Lower leg skin (tissue), 4 donors: ENCODE results near the gene HLX. TPM values are rescaled to one million over a fixed set of nuclear protein-coding genes. Genes with fewer than 3 reads are reported as not detected.

ENCODE experiments used
- DNase-seq, 2 donors: peaks; one replicate each; pipeline ENCODE4 v3.0.0-alpha.2; 2019; ENCODE audit warnings: low spot score in 2 of 2
- H3K4me3 ChIP-seq: fragments of 200-600 bp; sonication (generic); 2 replicates; pipeline ENCODE4 v1.5.1; 2017; ENCODE audit warnings: mild to moderate bottlenecking, low read depth; ENCODE audit not compliant: poor library complexity, severe bottlenecking
- CTCF ChIP-seq, 3 donors: fragments of 450-650 bp; IDR thresholded peaks; one replicate each; pipeline ENCODE4 v1.5.1; 2016; ENCODE audit warnings: antibody characterized with exemption in 3 of 3, mild to moderate bottlenecking in 3 of 3, moderate library complexity in 2 of 3
- POLR2A ChIP-seq, 2 donors: fragments of 450-650 bp; IDR thresholded peaks; one replicate each; pipeline ENCODE4 v1.6.1; 2016 to 2017; ENCODE audit warnings: antibody characterized with exemption in 2 of 2, mild to moderate bottlenecking in 1 of 2, moderate library complexity in 1 of 2
- WGBS, 2 donors: methylation state at CpG; one replicate each; pipeline ENCODE4 v1.1.5; 2018; 5-methylcytosine and 5-hydroxymethylcytosine counted together
- intact Hi-C: fragments of 100-400 bp; cut with DNase I; formaldehyde crosslinking; loops from one replicate; pipeline ENCODE4 v1.15.0; 2023; ENCODE audit warnings: low total_unique reads
- total RNA-seq, 4 donors: library from RNA; depleted of rRNA; stranded (reverse); fragments of >200 nt; gene quantifications; one replicate each; pipeline ENCODE4 v1.1.0, GENCODE V29; 2016

The HLX gene
- total RNA-seq, 4 donors from 2014 or later = 2.9 to 12.9 (median 3.2) TPM

GRCh38 chr1:220926146-220926545 is 46.9 kb downstream of the HLX start:
- WGBS, 2 donors = 43 to 53% methylated on average over 4 of the region's 4 CpGs
- H3K4me3 ChIP-seq = no peak overlapping the region
- intact Hi-C loops = no loop called here
- no peak for TF ChIP-seq POLR2A (IDR thresholded peaks at IDR 0.05)
- TF ChIP-seq CTCF (IDR thresholded peaks at IDR 0.05) = no peak
- no peak for DNase-seq

GRCh38 chr1:220927442-220927841 is 48.2 kb downstream of the HLX start:
- intact Hi-C loops = no loop called here
- DNase-seq = no peak
- TF ChIP-seq CTCF (IDR thresholded peaks at IDR 0.05) (no peak), POLR2A (IDR thresholded peaks at IDR 0.05) (no peak)
- WGBS, 2 donors = 37 to 47% methylated on average over 6 of the region's 6 CpGs
- H3K4me3 ChIP-seq = no peak overlapping the region

GRCh38 chr1:220928320-220928719 is 49.1 kb downstream of the HLX start:
- no peak for TF ChIP-seq POLR2A (IDR thresholded peaks at IDR 0.05)
- TF ChIP-seq CTCF (IDR thresholded peaks at IDR 0.05) = no peak
- no peak overlapping the region for H3K4me3 ChIP-seq
- no peak for DNase-seq
- intact Hi-C loops = no loop called here
- 78 to 92% methylated on average over 1 of the region's 1 CpG for WGBS, 2 donors

- intact Hi-C loops = no loop called here
- 60 to 73% methylated on average over 5 of the region's 5 CpGs for WGBS, 2 donors
- H3K4me3 ChIP-seq = no peak overlapping the region
- TF ChIP-seq POLR2A (IDR thresholded peaks at IDR 0.05) = no peak
- no peak for TF ChIP-seq CTCF (IDR thresholded peaks at IDR 0.05)
- no peak for DNase-seq
Measured at GRCh38 chr1:220928725-220929300, 49.6 kb downstream of the HLX start.

- DNase-seq = no peak
- intact Hi-C loops = no loop called here
- no peak overlapping the region for H3K4me3 ChIP-seq
- 32 to 52% methylated on average over 1 of the region's 1 CpG for WGBS, 2 donors
- no peak for TF ChIP-seq POLR2A (IDR thresholded peaks at IDR 0.05)
- no peak for TF ChIP-seq CTCF (IDR thresholded peaks at IDR 0.05)
Measured at GRCh38 chr1:220929304-220929703, 50.1 kb downstream of the HLX start.

Other genes starting within 250 kb of the HLX start
- gene C1orf115, start 189.1 kb upstream of the HLX start, total RNA-seq = 10 to 100 TPM in 2 of 4 donors, 1 to 10 TPM in 2; 7.5 to 20.5 (median 13.3) TPM
- gene MTARC2, start 131.1 kb upstream of the HLX start, total RNA-seq = 1 to 10 TPM; 4.3 to 8.6 (median 5.6) TPM
- 1 to 10 TPM; 1.9 to 3.9 (median 2.4) TPM for gene MTARC1, start 92.5 kb upstream of the HLX start, total RNA-seq